Embryonic facial prominence (tissue), 1 donor: ENCODE data around the gene TNF.
A peak's percentile ranks its signal among the peaks of the same experiment; 100 is the strongest.
"Not testable (repeated sequence)": the region's sequence is repeated elsewhere in the genome, so short reads cannot be mapped to it uniquely, and the experiment has no call there.

Experiments
- DNase-seq: peaks from one replicate; pipeline ENCODE4 v3.0.0-alpha.2; 2016; ENCODE audit errors: extremely low spot score

Gene TNF

DNA sequence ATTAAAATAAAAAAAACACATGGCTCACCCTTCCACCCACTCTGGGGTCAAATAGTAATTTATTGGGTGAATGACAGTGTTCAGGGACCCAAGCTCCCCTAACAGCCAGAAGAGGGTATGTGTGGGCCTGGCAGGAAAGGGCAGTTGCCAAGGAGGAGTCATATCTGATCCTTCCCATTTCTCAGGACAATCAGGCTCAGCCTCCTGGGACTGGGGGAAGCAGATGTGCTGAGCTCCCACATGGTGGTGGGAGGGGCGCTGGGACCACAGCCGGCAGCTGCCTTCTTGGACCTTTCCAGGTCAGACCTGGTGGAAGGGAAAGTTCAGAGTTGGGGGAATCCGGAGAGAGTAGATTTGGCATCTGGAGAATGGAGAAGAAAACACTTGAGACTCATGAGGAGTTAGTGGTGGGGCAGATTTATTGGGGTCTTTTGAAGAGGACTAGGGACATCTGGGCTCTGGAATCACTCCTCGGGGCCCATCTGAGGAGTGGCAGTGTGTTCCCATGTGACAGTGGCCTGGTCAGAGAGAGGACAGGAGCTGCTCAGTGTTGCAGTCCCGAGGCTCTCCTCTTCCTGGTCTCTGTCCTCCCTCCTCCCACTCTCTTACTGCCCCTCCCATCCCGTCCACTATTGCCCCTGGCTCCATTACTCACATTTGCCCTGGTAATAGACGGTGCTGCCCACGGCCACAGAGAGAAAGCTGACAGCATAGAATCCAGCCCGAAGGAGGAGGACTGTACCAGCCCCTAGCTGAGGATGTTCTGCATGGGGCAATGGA lies 13.7 kb downstream of the TNF start:
- no peak for DNase-seq

GRCh38 chr6:31590691-31591090 lies 15.3 kb downstream of the TNF start:
- DNase-seq = not testable (repeated sequence)

- no peak for DNase-seq
Observed at GRCh38 chr6:31592396-31592771, 17.0 kb downstream of the TNF start.

DNA sequence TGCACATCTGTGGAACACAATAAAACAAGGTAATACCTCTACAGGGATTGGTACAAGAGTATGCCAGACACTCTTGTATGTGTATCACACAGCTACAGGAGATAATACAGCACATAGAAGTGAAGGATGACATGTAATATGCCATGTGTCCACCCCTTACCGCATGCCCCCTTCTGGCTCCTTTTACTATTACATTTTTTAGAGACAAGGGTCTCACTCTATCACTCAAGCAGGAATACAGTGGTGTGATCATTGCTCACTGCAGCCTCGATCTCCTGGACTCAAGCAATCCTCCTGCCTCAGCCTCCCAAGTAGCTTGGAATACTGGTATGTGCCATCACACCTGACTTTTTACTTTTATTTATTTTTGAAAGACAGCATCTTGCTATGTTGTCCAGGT lies 21.6 kb downstream of the TNF start:
- DNase-seq = no peak

DNA sequence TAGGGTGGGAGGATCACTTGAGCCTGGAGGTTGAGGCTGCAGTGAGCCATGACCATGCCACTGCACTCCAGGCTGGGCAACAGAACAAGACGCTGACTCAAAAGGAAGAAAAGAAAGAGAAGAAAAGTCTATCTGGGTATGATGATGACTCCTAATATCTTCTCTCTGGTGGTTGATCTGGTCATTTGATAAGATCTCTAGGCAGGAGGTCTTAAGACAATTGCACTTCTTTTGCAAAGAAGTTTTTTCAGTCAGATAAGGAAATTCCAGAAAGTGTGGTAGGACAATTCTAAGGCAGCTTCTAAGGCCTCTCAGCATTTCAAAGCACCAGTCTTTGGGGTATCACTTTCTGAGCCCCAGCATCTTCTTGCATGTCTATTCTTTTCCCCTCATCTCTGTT lies 32.0 kb downstream of the TNF start:
- no peak for DNase-seq

- no peak for DNase-seq
Observed at GRCh38 chr6:31609519-31610406, 34.4 kb downstream of the TNF start.

GRCh38 chr6:31610968-31611367 lies 35.6 kb downstream of the TNF start:
- DNase-seq = no peak

- no peak for DNase-seq
Observed at GRCh38 chr6:31614075-31614619, 38.8 kb downstream of the TNF start.

- no peak for DNase-seq
Observed at GRCh38 chr6:31614684-31615578, 39.6 kb downstream of the TNF start, which contains the start of gene AIF1. Gene AIF1, plus strand, starts transcription at chr6:31615234. Its CDS starts 96 bp downstream, at chr6:31615330.

GRCh38 chr6:31615748-31616147 lies 40.4 kb downstream of the TNF start:
- DNase-seq = no peak

DNA sequence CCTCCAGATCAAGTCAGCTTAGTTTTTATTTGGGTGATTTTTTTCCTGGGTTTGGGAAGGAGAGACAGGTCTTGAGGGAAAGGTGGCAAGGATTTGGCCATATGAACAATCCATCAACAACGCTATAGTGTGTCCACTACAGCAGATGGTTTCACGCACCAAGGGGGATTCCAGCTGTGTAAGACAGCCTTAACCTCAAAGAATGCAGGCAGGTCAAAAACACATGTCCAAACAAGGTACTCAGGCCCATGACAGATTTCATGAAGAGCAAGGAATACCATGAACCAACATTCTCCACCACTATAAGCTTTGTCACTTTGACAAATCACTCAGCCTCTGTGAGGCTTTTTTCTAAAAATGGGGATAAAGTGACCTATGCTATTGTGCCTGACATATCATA lies 41.6 kb downstream of the TNF start:
- DNase-seq = no peak

GRCh38 chr6:31619805-31620585 lies 44.6 kb downstream of the TNF start:
- peak; percentile 98 for DNase-seq

DNA sequence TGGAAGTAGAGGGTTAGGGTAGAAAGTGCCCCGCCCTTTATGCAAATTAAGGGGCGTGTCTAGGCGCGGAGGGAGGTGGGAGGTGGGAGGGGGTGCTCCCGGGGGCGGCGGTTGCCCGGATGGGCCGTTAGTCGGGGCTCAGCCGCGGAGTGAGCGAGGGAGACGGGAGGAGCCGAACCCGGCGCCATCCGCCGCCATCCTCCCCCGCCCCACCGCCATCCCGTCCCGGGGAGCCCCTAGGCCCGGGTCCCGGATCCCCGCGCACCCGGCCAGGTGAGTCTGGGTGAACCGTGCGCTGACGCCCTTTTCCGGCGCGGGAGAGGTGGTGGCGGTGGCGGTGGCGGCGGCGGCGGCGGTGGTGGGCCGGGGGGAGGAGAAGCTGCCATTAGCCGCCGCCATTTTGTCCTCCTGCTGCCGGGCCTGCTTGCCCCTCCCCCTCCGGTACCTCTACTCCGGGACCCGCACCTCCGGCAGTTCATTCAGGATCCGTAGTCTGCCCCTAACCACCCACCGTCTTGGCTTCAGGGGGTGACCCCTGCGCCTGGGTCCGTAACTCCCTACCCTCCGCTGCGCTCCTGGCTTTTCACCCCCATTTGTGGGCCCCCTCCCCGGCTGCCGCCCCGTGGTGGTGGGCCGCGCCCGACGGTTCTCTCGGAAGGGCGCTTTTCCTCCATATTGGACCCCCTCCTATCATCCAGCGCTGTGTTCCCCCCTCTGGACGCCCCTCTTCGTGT lies 45.4 kb downstream of the TNF start, which contains the start of gene PRRC2A:
Gene PRRC2A, plus strand, starts transcription at position 130 of the 734 bp plus-strand sequence. CDS start 2,075 bp downstream, outside the sequence.
- DNase-seq = peak; percentile 68

DNA sequence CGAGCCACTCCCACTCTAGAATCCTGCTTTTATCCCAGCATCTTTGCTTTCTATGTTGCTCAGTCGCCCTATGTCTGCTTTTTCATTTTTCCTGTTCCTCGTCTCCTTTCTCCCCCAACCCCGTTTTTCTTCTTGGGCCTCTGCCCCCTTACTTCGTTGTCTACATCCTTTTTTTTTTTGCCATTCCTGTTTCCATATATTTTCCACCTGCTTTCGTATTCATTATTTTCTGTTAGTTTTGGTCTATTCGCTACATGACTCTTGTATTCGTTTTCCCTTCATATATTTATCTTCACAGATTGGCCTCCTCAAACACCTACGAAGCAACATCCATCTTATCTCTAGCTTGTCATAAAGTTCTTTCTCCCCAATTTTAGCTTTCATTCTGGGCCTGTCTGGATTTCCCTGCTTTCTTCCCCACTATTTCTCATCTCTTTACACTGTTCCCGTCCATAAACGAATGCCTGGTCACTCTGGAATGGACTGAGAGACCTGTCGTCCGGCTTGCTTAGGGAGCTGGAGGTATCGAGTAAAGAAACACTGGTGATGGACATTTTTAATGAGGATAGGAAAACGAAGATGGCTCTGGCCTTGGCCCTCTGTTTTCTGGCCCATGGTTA lies 46.1 kb downstream of the TNF start:
- DNase-seq = no peak

DNA sequence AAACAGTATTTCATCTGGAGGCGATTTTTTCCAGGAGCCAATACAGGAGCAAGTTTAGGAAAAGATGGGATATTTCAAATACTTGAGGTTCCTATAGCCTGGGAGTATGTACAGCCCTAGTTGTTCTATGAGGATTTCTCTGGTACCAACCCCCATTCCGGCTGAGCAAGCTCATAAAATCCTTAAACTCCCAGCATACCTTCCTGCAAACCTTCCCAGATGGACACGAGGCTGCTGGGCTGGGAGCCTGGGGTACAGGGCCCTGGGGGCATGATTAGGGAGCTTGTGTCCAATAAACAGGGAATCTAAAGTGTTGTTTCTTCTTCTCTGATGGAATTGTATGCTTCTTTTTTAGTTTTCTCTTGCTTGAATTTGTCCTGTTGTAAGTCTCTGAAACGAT lies 46.6 kb downstream of the TNF start:
- DNase-seq = no peak

DNA sequence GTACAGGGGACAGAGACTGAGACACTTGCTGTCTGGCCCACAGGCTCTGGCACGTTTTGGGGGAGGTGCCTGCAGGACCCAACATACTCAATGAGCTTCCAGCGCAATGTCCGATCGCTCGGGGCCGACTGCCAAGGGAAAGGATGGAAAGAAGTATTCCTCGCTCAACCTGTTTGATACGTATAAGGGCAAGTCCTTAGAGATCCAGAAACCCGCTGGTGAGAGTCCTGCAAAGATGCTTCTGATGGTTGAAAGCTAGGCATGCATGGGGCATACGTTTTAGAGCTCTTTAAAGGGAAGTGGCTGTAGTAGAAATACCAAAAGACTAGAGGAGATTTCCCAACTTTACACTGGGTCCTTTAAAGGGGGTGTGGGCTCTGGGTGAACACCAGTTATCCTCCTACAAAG lies 47.3 kb downstream of the TNF start:
- no peak for DNase-seq

DNA sequence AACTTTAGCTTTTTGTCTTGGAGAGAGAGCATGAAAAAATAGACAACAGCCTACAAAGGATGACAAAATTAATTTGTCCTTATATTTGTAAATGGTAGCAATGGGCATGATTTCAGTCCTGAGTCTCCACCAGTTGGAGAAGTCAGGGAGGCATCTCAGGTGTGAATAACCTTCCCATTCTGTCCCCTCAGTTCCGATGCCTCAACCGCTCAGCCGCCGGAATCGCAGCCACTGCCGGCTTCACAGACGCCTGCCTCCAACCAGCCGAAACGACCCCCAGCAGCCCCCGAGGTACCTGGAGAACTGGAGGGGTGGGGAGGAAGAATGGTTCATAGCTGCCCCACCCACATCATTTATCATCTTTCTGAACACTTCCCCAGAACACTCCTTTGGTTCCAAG lies 48.7 kb downstream of the TNF start:
- no peak for DNase-seq

DNA sequence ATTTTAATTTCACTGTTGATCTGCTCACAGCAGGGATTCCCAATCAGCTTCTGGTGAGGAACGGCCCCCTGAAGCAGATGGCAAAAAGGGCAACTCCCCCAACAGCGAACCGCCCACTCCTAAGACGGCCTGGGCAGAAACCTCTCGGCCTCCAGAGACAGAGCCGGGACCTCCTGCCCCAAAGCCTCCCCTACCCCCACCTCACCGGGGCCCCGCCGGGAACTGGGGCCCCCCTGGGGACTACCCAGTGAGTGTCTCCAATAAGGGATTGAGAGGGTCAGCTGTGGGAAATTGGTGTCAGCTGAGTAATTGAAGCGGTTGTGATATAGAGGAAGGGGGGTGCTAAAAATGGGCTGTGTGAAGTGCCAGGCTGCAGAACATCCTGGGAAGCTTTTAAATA lies 51.6 kb downstream of the TNF start:
- DNase-seq = no peak

DNA sequence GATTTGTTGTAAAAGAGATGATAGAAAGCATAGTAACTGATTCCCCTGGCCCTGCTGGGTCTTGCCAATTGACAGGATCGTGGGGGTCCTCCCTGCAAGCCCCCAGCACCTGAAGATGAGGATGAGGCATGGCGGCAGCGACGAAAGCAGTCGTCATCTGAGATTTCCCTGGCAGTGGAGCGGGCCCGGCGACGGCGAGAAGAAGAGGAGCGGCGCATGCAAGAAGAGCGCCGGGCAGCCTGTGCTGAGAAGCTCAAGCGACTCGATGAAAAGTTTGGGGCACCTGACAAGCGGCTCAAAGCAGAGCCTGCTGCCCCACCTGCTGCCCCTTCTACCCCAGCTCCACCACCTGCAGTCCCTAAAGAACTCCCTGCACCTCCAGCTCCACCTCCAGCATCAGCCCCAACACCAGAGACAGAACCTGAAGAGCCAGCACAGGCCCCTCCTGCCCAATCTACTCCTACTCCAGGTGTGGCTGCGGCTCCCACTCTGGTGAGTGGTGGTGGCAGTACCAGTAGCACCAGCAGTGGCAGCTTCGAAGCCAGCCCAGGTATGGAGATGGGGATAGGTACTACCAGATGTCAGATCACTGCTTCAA lies 52.4 kb downstream of the TNF start:
- DNase-seq = no peak
